NCI-H510A (cell line): ENCODE data around the gene MLPH.

Experiments
- DNase-seq: peaks from one replicate; lab custom pipeline; 2025; lab: John Stamatoyannopoulos, UW

MLPH gene

DNA sequence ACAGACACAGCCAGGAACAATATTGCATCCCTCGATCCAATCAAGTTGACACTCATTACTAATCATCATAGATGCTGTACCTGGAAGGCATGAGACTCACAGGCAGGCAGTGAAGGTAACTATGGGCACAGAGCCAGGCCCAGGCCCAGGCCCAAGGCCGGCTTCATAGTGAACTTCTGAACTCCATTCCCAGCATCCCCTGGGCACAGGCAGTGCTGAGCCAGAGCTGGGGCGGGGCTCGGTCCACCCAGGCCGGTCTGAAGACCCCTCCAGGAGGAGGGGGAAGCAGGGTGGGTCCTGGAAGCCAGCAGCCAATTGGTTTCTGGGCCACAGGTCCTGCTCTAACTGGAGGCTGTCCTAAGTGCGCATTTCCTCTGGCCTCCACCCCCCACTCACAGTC, 37.6 kb downstream of the MLPH start:
- DNase-seq, result no peak

- DNase-seq, result no peak
Observed at GRCh38 chr2:237525559-237526157, 38.6 kb downstream of the MLPH start.

GRCh38 chr2:237527233-237527632, 40.2 kb downstream of the MLPH start:
- DNase-seq, result no peak

DNA sequence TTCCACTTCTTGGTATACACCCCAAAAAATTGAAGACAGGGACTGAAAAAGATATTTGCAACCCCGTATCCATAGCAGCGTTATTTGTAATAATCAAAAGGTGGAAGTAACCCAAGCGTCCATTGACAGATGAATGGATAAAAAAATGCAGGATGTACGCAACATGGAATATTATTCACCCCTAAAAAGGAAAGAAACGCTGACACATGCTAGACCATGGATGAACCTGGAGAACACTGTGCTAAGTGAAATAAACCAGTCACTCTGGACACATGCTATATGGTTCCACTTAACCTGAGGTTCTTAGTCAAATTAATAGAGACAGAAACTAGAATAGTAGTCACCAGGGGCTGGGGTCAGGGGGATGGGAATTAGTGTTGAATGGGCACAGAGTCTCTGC, 40.7 kb downstream of the MLPH start:
- DNase-seq, result no peak

DNA sequence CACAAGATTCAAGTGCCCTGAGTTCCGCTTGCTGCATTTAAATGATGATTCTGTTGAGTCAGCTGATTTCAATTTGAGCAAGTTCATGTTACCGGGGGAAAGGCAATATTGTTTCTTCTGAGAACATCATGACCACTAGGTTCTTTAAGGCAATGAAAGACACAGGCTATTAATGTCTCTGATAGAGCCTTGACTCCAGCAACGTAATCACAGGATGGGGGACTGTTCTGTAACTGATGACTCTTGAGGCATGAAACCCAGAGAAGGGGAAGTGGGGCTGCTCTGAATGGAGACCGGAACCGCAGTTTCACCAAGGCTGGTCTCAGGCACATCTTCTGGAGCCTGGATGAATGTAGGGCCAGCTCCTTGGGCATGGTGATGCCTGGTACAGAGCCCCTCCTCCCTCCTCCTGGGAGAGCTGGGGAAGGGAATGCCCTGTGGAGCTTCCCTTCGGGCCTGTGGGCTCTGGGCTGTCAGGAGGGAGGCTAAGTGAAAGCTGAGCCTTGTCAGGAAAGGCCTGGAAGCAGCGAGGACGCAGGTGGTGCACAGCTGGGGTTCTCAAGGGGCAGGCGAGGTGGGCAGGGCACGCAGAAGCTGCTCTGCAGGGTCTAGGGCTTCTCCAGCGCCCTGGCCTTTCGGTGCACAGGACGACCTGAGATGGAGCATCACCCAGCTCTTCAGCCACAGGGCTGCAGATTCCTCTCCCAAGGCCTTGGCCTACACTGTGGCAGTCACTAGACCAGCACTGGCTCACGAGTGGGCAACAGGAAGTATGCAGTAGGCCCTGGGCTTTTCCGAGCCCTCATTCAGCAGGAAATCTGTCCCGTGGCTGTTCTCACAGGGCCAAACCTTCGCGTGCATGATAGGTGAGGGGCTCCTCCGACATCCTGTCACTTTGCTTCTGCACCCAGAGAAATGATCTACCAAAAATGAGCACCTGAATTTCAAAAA, 42.7 kb downstream of the MLPH start:
- no peak for DNase-seq

DNA sequence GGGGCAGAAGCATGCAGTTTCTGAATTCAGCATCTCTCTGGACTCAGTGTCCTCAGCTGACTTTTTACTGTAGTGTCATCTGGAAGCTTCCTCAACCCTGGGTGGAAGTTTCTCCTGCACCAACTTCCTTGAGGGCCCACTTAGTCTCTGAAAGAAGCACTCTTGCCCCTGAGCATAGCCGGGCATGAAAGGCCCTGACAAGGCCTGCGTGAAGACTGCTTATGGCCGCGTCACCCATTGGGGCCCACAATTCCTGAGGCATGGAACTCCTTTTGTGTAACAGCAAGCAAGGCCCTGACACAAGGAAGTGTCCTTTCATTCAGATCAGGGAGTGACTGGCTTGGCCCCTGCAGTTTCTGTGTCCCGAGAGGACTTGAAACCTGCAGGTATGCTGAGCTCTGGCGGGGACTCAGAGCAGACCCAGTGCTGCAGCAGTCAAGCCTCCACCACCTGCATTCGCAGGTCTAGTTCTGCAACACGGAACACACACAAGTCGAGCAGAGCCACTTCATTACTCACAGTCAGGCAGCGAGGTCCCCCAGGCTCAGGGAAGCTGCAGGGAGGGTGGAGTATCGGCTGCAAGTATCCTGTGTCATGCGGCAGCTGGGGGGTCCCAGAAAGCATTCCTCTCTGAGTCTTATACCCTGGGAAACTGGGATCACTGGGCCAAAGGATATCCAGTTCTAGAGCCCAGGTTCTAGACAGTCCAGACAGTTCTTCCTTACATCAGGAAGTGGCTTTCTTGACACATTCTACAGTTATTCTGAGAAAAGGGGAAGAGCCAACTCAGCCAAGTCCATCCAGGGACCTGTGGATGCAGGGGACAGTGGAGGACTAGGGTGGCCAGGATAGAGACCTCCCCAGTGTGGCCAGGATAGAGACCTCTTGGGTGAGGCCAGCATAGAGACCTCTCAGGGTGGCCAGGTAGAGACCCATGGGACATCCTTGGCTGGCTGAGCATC, 43.7 kb downstream of the MLPH start:
- DNase-seq, result no peak

GRCh38 chr2:237532160-237532559, 45.1 kb downstream of the MLPH start:
- no peak for DNase-seq

DNA sequence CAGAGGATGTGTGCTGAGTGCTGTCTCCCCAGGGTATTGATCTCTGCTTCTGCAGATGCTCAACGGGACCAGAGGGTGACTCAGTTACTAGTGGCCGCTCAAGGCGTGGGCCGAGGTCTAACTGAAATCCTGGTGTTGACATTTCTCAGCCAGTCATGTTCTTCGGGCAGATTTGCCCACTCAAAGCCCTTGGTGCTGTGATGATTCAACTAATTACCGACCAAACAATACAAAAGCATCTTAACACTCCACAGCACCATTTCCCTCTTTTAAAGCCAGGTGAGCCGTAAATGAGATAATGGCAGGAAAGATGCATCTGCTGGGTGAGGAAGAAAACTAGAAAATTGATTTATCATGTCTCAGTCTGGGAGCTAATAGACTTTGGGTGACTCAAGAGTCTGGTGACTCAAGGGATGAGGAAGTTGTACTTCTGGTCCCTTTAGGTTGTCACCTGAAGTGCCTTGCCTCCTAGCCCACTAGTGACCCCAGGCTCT, 46.7 kb downstream of the MLPH start:
- DNase-seq, result no peak

- DNase-seq, result no peak
Observed at GRCh38 chr2:237534380-237534779, 47.3 kb downstream of the MLPH start.

DNA sequence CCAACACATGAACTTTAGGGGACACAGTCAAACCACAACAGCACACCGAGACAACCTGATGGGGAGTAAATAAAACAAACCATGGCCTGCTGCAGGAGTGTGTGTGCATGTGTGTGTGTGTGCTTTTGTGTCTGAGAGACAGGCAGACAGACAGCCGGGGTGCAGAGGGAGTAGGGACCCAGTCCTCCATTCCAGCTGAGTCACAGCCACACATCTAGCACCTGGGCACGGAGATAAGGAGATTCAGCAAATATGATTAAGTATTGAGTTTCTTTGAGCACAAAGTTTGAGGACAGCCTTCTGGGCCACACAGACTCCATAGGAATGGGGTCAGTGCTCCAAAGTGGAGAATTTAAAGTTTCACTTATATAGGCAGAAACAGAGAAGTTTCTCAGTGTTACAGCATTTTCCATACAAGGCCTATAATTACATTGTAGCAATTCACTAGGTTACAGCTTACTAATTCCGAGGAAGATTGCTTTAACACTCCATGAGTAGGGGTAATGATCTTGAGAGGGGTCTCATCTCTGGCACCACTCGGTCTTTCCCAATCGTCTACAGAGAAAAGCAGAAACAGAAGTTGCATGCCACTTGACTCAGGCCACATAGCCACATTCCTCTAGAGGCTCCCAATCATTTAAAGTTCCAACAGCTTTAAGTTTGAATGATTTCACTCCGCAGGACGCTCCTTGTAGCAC, 48.5 kb downstream of the MLPH start:
- no peak for DNase-seq

DNA sequence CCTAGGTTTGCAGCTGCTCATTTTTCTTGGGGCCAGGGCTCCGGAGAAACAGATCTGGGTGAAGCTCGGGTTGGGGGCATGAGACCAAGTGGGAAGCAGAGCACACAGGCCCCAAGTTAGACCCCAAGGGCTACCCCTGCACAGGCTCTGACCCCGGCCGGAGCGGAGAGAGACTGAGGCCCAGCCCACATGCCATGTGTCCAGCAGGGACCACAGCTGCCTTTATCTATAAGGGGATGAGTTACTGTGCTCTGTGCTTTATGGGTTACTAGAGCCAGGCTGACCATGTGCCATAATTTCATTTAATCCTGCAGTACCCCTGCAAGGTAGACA, 49.0 kb downstream of the MLPH start:
- no peak for DNase-seq

DNA sequence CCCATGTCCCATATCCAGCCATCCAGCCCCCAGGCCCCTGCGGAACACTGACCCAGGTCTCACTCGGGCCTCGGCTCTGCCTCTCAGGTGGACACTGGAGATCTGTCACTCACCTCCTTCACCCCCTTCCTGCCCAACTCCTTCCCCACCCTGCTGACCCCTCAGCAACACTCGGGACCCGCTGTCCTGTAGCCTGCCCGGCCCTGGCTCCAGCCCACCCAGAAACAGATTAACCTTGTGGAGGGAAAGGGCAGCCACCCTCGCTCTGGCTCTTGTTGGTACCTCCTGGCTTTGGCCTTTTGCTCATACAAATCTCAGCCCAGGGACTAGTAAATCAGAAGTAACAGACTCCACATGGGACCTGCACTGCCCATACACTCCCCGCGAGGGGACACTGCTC, 49.6 kb downstream of the MLPH start:
- DNase-seq, result no peak

GRCh38 chr2:237538001-237538720, 51.1 kb downstream of the MLPH start:
- no peak for DNase-seq

- DNase-seq, result no peak
Observed at GRCh38 chr2:237538901-237539300, 51.9 kb downstream of the MLPH start.

- no peak for DNase-seq
Observed at GRCh38 chr2:237539681-237540080, 52.6 kb downstream of the MLPH start.

GRCh38 chr2:237540223-237540775, 53.2 kb downstream of the MLPH start:
- DNase-seq, result no peak

- DNase-seq, result no peak
Observed at GRCh38 chr2:237540823-237541222, 53.8 kb downstream of the MLPH start.

DNA sequence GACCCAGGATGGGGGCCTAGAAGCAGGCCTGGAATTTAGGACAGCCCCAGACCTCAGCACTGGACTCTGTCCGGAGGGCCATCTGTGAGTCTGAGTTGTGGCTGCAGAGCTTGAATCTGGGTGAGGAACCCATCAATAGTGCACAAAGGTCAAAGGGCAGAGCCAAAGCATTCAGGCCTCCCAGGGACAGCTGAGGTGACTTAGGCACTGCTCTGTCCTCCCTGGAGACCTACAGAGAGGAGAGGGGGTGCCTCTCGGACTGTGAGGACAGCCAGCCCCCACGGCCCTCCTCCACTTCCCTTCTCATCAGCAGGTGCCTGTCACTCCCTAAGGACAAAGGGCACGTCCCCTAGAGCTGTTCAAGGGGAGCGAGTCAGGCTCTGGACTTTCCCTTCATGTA, 54.2 kb downstream of the MLPH start:
- DNase-seq, result no peak

GRCh38 chr2:237542001-237542704, 55.1 kb downstream of the MLPH start:
- DNase-seq, result no peak
